Measurements from ENCODE around the gene UGT8.
"Not testable (repeated sequence)": the region's sequence is repeated elsewhere in the genome, so short reads cannot be mapped to it uniquely, and the experiment has no call there.

UGT8 gene, protein sequence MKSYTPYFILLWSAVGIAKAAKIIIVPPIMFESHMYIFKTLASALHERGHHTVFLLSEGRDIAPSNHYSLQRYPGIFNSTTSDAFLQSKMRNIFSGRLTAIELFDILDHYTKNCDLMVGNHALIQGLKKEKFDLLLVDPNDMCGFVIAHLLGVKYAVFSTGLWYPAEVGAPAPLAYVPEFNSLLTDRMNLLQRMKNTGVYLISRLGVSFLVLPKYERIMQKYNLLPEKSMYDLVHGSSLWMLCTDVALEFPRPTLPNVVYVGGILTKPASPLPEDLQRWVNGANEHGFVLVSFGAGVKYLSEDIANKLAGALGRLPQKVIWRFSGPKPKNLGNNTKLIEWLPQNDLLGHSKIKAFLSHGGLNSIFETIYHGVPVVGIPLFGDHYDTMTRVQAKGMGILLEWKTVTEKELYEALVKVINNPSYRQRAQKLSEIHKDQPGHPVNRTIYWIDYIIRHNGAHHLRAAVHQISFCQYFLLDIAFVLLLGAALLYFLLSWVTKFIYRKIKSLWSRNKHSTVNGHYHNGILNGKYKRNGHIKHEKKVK

DNA sequence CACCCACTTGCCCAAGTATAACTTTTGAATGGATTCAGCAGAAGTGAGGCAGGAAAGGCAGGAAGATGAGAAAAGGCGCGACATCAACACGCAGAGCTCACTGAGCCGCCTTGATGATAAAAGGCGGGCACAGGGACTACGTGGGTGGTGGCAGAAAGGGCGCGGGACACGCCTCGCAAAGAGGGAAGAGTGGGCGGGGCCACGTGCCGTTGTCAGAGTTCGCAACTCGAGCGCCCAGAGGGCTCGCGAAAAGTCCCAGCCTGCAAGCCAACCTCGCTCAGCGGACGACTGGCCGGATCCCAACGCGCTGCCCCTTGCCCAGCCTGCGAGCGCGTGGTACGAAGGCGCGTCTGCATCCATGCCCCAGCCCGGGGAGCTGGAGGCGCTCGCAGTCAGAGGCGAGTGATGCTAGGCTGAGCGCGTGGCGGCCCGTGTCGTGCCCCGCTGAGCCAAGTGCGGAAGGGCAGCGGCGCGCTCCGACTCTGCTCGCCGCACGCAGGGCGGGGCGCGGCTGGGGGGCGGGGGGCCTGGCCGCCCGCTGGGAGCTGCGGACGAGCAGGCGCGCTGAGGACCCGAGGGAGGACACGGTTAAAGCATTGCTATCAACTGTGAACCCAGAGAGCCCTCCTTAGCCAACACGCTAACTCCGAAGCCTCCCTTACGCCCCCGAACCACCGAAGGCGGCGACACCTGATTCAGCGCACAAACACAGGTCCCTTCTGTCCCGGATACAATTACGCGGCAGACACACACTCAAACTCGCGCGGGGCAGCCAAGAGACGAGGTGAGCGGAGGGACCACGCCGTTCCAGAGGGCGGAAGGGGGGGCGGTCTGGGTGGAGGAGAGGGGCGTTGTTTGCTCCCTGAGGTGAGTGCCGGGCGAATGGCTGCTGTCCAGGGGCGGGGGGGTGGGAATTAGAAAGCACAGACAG lies at the start of gene UGT8:
Gene UGT8 (plus strand): TSS at position 617 of the 931 bp plus-strand sequence. CDS start 24,074 bp downstream, outside the sequence.
- peak; percentile 58 for DNase-seq (ENCODE audit: low spot score)

GRCh38 chr4:114549638-114550037 lies 49.0 kb upstream of the UGT8 start:
- DNase-seq (ENCODE audit: low spot score) = no peak

GRCh38 chr4:114558446-114559020 lies 40.1 kb upstream of the UGT8 start:
- no peak for DNase-seq (ENCODE audit: low spot score)

- no peak for DNase-seq (ENCODE audit: low spot score)
Measured at GRCh38 chr4:114561590-114561989, 37.0 kb upstream of the UGT8 start.

GRCh38 chr4:114562176-114562904 lies 36.3 kb upstream of the UGT8 start:
- no peak for DNase-seq (ENCODE audit: low spot score)

GRCh38 chr4:114563536-114564315 lies 34.9 kb upstream of the UGT8 start:
- peak; percentile 79 for DNase-seq (ENCODE audit: low spot score)

DNA sequence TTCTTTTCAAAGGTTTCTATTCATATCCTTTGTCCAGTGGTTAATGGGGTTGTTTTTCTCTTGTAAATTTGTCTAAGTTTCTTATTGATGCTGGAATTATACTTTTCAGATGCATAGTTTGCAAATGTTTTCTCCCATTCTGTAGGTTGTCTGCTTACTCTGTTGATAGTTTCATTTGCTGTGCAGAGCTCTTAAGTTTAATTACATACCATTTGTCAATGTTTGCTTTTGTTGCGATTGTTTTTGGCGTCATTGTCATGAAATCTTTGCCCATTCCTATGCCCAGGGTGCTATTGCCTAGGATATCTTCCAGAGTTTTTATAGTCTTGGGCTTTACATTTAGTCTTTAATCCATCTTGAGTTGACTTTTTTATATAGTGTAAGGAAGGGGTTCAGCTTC lies 21.2 kb upstream of the UGT8 start:
- DNase-seq (ENCODE audit: low spot score) = no peak

GRCh38 chr4:114582621-114583020 lies 16.0 kb upstream of the UGT8 start:
- no peak for DNase-seq (ENCODE audit: low spot score)

- no peak for DNase-seq (ENCODE audit: low spot score)
Measured at GRCh38 chr4:114588305-114588704, 10.3 kb upstream of the UGT8 start.

DNA sequence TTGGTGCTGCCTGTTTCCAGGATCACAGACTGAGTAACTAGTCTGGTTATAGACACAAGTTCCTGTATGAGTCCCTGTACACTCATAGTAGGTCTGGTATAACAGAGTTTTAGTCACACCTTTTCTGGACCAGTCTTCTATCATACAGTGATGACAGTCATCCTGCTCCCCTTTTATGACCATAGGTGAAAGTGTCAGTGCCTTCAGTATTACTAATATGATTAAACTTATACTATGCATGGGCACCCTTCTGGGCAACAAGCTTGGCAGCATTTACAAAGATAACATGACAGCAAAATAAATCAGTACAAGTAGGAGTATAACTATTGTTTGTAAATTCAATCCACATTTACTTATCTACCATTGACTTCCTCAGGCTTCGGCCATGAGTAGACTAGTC lies 8.2 kb upstream of the UGT8 start:
- DNase-seq (ENCODE audit: low spot score) = not testable (repeated sequence)

DNA sequence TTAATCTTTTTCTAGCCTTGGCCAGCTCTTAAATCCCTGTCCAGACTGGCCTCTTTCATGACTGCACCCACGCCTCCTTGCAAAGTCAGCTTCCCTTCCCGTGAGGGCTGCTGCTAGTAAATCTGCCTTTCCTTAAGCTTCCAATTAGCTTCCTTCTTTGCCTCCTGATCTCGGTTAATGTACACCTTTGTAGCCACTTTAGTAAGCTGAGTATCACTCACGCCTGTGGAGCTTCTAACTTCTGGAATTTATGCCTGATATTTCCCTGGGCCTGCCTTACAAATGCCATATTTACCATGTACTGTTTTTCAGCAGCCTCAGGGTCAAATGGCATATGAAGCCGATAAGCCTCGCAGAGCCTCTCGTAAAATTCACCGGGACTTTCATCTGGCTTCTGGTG lies 5.1 kb upstream of the UGT8 start:
- DNase-seq (ENCODE audit: low spot score) = no peak

DNA sequence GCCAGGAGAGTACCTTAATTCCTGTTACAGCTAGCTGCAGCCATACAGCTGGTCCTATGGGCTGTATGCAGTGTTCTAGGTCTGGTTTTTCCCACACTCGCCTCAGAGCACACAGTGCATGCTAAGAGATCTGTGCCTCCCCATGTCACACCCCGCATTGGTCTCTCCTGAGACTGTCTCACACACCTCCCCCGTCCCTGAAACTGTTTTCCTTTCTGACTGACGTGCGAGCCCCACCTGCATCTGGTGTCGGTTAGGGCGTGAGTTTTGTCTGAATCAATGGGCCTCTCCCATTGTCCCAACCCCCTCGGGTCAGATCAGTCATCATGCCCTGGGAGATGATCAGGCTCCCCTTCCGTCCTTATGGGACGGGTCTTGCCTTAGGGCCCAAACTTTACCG lies 3.4 kb upstream of the UGT8 start:
- DNase-seq (ENCODE audit: low spot score) = no peak

GRCh38 chr4:114595921-114596320 lies 2.7 kb upstream of the UGT8 start:
- no peak for DNase-seq (ENCODE audit: low spot score)

GRCh38 chr4:114597410-114598115 lies 1.0 kb upstream of the UGT8 start:
- peak; percentile 21 for DNase-seq (ENCODE audit: low spot score)

DNA sequence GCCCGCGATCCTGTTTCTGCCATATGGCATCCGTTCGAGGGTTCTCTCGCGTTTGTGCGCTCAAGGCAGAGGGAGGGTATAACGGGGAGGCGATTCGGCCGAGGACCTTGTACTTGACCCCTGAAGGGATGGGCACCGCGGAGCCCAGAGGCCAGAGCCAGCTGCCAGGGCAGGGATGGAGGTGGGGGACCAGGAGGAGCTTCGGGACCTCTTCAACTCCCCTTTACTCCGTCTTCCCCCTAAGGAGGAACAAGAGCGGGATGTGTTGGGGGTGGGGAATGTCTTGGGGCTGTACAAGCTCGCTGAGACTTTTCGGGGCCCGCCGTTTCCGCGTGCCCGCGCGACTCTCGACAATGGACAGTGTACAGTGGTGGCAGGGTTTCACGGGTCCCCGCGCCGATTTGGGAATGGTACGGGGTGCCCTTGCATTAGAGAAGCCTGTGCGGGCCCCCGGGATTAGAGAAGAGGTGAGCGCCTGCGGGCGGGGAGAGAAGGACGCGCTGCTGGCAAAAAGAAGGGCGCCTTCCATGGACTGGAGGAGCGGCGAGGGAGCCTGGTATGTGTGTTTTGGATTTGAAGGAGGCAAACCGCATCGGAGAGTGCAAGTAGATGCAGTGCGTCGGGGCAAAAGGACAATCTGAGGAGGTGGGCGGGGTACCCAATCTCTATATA lies 760 bp downstream of the UGT8 start:
- DNase-seq (ENCODE audit: low spot score) = no peak

DNA sequence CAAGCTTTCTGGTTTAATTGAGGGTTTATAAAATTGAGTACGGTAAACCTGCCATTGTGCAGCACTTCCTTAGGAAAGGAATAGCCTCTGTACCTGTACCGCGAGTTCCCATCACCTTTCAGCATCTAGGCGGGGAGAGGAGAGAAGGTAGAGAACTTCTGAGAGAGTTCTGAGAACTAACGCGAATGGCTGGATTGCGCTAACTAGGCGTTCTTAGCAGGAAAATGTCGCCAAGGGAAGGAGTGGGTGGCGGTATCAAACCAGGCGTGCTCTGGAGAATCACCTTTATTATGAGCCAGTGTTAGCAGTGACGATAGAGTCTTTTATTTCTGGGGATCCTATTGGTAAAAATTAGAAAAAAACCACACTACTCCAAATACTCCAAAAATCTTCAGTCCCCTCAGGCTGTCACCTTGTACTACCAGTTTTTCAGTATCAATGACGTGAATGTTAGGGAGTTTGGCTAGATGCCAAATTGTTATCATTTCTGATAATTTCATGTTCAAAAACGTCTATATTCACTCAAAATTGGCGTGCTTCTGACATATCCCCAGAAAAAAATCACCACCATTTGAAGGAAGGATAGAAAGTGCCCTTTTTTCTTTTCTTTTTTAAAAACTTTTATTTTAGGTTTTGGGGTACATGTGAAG lies 1.4 kb downstream of the UGT8 start:
- DNase-seq (ENCODE audit: low spot score) = no peak

- DNase-seq (ENCODE audit: low spot score) = no peak
Measured at GRCh38 chr4:114600672-114601071, 2.1 kb downstream of the UGT8 start.

GRCh38 chr4:114601304-114602052 lies 2.9 kb downstream of the UGT8 start:
- peak; percentile 71 for DNase-seq (ENCODE audit: low spot score)

Measured in COLO829 (cell line).